SKM-1 treated with dmso at 0.1 percent for 144 hours (cell line): ENCODE results near the gene SLC4A2.

Source experiments
- DNase-seq: peaks from one replicate; lab custom pipeline; 2025; ENCODE audit not compliant: unreplicated experiment; lab: John Stamatoyannopoulos, UW

The SLC4A2 gene

GRCh38 chr7:151113344-151114150, 54.2 kb downstream of the SLC4A2 start:
- DNase-seq, result no peak

DNA sequence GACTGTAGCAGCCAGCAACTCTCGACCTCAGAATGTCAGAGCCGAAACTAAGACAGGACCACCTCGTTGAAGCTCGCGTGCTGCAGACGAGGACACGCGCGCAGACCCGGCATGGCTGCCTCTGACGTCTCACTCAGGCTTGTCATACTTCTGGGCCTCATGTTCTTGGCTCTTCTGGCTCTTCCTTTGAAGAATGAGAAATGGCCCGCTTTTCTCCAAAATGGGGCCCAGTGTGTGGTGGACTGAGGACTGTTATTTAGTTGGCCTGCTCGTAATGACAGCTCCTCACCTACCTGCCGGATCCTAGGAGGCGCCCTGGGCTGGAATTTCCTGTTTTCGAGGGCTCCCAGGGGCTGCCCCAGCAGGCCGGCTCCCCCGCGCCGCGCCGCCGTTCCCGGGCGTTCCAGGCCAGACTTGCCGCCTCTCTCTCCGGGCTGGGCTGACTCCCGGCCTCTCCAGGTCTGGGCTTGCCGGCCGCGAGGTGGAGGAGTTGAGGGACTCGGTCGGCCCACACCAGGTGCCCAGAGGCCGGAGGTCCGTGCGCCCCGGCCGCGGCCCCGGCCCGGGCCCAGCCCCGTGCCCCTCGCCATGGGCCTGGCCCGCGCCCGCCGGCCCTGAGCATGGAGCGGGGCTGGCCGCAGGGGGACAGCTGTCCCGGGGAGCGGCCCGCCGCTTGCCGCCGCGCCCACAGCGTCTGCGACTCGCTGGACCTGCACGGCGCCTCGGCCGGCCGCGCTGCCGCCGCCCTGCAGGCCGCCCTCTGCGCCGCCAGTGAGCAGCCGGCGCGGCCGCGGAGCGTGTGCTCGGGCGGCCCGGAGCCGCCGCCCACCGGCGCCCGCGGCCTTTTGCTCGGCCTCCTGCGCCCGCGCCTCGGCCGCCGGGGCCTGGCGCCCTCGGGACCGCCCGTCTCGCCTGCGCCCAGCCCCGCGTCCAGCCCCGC, 55.0 kb downstream of the SLC4A2 start:
- no peak for DNase-seq

- no peak for DNase-seq
These were observed 55.9 kb downstream of the SLC4A2 start for GRCh38 chr7:151115121-151115835.

DNA sequence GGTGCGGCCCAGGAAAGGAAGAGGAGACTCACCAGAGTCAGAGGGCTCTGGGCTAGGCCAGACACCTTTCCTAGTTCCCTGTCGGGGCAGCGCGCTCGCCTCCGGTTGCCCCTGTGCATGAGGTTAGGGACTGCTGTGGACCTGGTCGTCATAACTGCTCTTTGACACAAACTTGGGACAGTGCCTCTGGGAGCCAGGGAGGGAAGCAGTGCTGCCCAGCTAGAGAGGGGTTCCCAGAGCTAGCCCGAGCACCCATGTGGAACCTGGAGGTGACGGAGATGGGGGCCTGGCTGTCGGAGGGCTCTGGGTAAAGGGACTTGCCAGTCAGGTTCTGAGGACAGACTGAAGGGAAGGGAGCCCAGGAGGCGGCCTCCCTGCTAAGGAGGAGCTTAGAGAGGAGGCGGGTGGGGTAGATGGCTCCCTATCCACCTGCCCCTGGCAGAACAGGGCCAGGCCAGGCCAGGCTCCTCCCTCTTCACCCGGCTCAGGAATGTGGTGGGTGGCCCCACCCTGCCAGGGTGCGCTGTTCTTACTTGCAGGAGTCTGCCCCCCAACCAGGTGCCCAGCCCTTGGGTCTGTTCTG, 56.5 kb downstream of the SLC4A2 start:
- DNase-seq, result no peak

- no peak for DNase-seq
These were observed 57.4 kb downstream of the SLC4A2 start for GRCh38 chr7:151116603-151117440.

GRCh38 chr7:151117565-151117964, 58.2 kb downstream of the SLC4A2 start:
- DNase-seq, result no peak

GRCh38 chr7:151118108-151119054, 59.0 kb downstream of the SLC4A2 start:
- DNase-seq, result no peak

- DNase-seq, result no peak
These were observed 59.6 kb downstream of the SLC4A2 start for GRCh38 chr7:151119055-151119415.

- DNase-seq, result no peak
These were observed 60.5 kb downstream of the SLC4A2 start for GRCh38 chr7:151119902-151120301.

- no peak for DNase-seq
These were observed 61.5 kb downstream of the SLC4A2 start for GRCh38 chr7:151120896-151121295.

DNA sequence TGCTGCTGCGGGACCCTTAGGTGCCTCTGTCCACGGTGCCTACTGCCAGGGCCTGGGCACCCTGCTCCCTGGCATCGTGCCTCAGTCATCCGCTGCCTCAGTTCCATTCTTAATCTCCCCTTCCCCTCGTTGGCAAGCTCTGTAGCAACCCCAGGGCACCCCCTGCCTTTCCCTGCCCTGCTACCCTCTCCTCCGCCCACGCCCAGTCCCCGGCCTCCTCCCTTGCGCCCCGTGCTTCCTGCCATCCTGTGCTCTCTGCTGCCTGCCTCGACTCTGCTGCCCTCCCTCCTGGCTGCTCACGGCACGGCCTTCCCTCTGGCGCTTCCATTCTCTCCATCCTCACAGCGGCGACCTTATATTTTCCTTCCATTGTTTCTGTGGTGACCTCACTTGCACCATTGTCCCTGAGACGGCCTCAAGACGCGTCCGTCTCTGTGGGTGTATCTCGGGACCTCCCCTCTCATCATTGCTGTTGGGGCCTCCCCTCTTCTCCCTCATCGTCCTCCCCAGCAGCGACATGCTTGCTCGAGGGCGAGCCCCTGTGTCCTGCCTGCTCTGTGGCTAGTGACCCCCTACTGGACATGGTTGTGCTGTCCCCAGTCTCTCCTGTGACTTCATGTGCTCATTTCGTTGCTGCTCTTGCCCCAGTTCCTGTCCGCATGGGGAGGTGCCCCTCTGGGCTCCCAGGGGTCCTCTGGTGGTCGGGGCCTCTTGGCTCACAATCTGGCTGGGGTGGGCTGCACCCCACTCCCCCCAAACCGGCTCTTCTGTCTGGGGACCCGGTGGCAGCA, 62.2 kb downstream of the SLC4A2 start:
- DNase-seq, result no peak

- DNase-seq, result no peak
These were observed 62.9 kb downstream of the SLC4A2 start for GRCh38 chr7:151122276-151122675.

- no peak for DNase-seq
These were observed 63.4 kb downstream of the SLC4A2 start for GRCh38 chr7:151122796-151123157.

GRCh38 chr7:151123158-151123821, 63.9 kb downstream of the SLC4A2 start:
- no peak for DNase-seq

- DNase-seq, result peak; percentile 19
These were observed 64.6 kb downstream of the SLC4A2 start for GRCh38 chr7:151123822-151124464.

DNA sequence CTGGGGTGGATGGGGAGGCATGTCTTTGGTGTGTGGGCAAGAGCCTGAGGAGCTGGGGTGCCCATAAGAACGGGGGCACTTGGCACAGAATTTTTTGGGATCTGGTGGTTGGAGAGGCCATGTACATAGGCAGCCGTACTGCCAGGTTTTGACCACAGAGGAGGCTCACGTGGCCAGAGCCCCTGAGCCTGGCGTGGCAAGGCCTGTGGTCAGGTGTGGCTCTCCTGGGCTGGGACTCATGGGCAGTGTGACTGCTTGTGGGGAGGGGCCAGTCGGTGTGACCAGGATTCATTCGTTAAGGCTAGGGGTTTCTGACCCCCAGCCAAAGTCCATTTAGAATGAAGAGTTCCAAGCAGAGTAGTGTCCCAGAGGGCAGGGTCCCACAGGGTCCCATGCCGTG, 65.1 kb downstream of the SLC4A2 start:
- DNase-seq, result no peak

DNA sequence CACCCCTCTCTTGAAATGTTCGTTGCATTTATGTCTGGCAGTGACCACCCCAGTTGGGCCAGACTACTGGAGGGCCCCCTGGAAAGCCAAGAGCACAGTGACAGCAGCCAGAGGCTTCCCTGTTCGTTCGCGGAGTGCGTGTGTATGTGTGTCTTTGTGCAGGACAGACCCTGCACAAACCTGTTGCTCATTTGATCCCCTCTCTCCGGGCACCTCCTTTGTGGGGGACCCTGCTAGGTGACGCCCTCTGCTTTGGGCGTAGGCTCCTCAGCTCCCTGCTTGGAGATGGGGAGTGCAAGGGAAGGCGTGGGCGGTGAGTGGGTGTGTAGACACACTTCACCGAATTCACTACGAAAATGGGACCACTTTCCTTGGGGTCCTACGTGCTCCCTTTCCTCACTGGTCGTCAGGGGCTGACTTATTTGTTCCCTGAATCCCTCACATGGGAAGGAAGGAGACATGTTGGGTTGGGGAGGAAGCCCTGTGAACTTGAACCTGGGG, 65.6 kb downstream of the SLC4A2 start:
- DNase-seq, result no peak
